ENCODE measurements around the gene AKAP11.

- TF ChIP-seq, protein P1, sequence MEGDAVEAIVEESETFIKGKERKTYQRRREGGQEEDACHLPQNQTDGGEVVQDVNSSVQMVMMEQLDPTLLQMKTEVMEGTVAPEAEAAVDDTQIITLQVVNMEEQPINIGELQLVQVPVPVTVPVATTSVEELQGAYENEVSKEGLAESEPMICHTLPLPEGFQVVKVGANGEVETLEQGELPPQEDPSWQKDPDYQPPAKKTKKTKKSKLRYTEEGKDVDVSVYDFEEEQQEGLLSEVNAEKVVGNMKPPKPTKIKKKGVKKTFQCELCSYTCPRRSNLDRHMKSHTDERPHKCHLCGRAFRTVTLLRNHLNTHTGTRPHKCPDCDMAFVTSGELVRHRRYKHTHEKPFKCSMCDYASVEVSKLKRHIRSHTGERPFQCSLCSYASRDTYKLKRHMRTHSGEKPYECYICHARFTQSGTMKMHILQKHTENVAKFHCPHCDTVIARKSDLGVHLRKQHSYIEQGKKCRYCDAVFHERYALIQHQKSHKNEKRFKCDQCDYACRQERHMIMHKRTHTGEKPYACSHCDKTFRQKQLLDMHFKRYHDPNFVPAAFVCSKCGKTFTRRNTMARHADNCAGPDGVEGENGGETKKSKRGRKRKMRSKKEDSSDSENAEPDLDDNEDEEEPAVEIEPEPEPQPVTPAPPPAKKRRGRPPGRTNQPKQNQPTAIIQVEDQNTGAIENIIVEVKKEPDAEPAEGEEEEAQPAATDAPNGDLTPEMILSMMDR (IDR thresholded peaks at IDR 0.05), result no peak
- TF ChIP-seq POLR2A (IDR thresholded peaks at IDR 0.05), result no peak
Observed at GRCh38 chr13:42324704-42325103, 52.8 kb downstream of the AKAP11 start.
